Lung microvascular endothelial cell (primary cell): ENCODE data around the gene SLC38A3. TPM values are rescaled to one million over a fixed set of nuclear protein-coding genes. Genes with fewer than 3 reads are reported as not detected.

ENCODE experiments used
- DNase-seq, 2 donors: peaks; one replicate each; pipeline versions ENCODE4 v3.0.0 to v3.0.0-alpha.2; 2010; ENCODE audit warnings: low read depth in 2 of 2
- total RNA-seq: library from RNA; depleted of rRNA; stranded (reverse); fragments of >200 nt; gene quantifications from 2 replicates; pipeline ENCODE4 v1.2.1, GENCODE V29; 2014

SLC38A3 gene
- total RNA-seq, 1 donor from 2014 or later: not detected

DNA sequence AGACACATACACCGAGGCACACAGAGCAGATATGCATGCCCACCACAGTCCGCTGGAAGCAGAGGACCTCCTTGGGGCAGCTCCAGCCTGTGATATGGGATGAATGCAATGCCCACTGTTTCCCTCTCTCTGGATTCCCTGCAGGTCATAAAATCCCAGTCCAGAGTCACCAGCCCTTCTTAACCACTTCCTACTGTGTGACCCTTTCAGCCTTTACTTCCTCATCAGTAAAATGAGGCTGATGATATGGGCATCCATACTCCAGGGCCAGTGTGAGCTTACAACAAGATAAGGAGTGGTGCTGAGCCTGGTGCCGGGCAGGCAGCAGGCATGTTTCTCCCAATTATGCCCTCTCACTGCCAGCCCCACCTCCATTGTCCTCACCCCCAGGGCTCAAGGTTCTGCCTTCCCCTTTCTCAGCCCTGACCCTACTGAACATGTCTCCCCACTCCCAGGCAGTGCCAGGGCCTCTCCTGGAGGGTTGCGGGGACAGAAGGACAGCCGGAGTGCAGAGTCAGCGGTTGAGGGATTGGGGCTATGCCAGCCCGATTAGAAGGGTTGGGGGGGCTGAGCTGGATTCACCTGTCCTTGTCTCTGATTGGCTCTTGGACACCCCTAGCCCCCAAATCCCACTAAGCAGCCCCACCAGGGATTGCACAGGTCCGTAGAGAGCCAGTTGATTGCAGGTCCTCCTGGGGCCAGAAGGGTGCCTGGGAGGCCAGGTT lies 14.0 kb upstream of the SLC38A3 start, which contains the start of gene GNAT1:
GNAT1 (plus strand) TSS at position 675 of the 725 bp plus-strand sequence. CDS start 116 bp downstream, outside the sequence.
- DNase-seq: no peak

DNA sequence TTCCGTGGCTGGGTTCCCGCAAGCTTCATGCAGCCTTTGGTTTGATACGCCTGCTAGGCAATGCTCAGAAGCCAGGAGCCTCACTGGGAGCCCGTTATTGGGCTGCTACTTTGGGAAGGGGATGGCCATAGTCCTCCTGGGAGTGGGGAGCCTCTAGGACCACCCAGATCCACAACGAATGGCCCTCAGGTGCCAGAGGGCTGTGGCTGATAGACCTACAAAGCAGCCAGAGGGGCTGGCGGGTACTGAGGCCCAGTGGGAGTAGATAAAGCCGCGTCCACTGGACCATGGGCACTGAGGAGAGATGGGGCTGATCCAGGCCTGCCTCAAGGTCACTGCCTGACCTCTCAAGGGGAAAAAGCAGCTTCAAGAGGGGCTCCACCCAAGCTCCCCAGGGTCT lies 12.9 kb upstream of the SLC38A3 start:
- DNase-seq: no peak

- DNase-seq: peak; percentile 59 to 76
These were observed 12.4 kb upstream of the SLC38A3 start for GRCh38 chr3:50192689-50193141.

GRCh38 chr3:50193286-50193685 lies 11.8 kb upstream of the SLC38A3 start:
- DNase-seq: no peak

- DNase-seq: no peak
These were observed 11.3 kb upstream of the SLC38A3 start for GRCh38 chr3:50193746-50194127.

DNA sequence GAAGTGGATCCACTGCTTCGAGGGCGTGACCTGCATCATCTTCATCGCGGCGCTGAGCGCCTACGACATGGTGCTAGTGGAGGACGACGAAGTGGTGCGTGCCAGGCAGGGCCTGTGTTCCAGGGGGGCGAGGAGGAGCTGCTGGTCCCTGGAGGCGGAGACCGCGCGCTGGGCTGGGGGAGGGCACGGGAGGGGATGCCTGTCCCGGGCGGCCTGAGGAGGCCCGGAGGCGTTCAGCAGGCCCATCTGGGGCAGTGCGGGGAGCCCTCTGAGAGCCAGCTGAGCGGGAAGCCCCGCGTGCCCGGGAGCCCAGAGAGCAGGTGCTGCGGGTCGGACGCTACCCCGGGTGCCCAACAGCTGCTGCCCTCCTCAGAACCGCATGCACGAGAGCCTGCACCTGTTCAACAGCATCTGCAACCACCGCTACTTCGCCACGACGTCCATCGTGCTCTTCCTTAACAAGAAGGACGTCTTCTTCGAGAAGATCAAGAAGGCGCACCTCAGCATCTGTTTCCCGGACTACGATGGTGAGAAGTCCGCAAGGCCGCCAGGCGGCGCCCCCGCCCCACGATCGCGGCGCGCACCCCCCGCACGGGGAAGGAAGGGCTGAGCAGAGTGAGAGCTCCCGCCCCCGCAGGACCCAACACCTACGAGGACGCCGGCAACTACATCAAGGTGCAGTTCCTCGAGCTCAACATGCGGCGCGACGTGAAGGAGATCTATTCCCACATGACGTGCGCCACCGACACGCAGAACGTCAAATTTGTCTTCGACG lies 10.8 kb upstream of the SLC38A3 start:
- peak; percentile 71 to 72 for DNase-seq

DNA sequence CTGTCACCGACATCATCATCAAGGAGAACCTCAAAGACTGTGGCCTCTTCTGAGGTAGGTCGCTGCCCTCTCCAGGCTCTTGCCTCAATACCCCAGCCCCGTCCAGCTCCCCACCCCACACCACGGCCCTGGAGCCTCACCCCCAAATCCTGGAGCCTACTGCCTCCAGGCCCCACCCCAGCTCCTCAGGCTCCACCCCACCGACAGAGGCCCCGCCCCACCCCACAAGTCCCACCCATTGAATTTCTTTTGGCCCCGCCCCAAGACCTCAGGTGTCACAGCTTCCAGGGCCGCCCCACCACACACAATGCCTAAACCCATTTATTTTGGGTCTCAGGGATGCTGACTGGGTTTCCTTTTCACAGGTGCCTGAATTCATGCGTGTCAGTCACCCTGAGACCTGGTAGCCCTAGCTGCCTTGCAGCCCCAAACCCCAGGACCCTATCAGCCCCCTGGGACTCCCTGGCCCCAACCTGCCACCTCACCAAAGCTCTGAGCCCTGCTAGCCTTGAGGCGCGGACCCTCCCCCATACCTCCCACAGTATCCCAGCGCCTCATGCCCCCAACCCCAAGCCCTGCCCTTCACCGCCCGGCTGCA lies 10.1 kb upstream of the SLC38A3 start:
- peak in 1 of 2 donors; percentile 32 for DNase-seq

DNA sequence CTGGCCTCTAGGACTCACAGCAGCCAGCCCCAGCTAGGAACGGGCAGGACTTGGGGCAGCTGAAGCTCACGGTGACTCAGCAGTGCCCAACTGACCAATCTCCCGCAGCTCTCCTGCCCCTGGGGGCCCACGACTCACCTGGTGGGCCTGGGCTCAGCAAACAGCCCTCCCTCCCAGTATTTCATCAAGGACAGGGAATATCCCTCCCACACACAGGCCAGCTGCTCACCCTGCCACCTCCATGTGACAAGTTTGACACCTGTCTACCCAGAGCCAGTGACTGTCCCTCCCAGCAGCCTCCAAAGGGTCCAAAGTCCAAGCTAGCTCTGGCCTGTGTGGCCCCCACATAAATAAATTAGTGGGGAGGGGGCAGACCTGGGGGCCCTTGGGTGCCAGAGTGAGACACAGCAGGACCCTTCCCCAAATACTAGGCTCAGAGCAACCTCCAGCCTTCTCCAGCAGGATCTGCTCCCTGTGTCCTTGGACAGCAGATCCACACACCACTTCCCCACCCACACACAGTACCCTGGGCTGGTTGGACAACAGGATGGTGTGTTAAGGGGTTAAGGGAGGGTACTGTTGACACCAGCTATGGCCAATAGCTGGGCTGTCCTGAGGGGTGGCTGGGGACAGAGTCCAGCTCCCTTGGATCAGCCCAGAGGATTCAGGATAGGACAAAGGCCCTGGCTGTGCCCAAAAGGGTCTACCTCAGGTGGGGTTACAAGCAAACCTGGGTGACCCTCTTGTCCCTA lies 9.4 kb upstream of the SLC38A3 start:
- no peak for DNase-seq

GRCh38 chr3:50196253-50196801 lies 8.7 kb upstream of the SLC38A3 start:
- no peak for DNase-seq

DNA sequence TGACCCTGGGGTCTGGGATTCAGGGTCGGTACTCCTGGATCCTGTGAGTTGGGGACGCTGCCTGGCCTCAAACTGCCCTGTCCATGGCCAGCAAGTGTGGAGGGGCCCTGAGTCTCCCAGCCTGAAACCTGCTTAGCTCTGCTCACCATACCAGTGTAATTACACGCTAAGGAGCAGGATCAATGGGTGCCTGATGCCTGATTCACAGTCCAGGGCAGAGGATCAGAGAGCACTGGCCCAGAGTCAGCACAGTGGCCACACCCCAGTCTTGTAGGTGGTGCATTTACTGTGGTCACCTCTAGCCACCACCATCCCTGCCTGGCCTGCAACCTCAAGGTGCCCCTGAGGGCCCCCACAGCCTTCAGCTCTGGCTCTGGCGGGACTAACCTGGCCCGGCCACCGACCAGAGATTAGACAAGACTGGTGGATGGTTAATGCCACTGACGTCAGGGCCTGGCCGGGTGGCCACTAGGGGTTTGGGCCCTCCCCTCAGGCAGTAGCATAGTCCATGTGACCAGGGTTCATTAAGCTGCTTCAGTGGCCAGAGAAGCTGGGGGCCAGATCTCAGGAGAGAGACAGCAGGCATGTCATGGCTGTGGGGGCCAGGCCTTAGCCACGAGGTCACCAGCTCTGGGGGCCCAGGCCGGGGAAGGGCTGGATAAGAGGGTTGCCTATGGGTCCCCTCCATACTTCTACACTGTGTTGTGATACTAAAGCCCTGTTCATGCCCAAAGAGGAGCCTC lies 3.3 kb upstream of the SLC38A3 start:
- no peak for DNase-seq

DNA sequence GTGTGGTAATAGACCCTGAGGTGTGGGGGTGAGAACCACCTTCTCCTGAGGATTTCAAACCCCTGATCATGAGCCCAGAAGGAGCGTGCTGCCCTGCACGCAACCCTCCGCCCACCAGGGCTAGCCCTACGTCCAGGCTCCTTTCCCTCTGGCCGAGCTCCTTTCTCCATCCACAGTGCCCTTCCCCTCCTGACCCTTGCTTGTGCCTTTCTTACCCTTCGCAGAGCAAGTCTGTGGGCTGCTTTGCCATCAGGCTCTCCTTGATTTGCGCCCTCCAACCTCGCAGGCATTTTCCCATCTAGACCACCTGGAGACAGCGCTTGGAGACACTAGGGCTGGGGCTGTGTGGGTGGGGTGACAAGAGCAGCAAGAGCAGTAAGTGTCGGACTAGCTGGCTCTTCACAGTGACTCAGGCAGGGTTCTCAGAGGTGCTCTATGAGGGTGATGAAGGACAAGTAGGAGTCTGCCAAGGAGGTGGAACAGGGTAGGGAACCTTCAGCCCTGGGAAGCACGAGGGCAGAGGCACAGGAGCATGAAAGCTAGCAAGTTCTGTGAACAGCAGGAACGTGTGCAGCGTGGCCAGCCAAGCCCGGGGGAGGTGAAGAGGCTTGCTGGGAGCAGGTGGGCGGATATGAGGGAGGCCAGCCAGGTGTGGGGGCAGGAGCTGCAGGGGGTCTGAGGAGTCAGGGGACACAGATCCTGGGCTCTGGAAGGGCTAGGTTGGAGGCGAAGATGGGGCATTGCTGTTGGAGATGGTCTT lies 2.5 kb upstream of the SLC38A3 start:
- DNase-seq: no peak

DNA sequence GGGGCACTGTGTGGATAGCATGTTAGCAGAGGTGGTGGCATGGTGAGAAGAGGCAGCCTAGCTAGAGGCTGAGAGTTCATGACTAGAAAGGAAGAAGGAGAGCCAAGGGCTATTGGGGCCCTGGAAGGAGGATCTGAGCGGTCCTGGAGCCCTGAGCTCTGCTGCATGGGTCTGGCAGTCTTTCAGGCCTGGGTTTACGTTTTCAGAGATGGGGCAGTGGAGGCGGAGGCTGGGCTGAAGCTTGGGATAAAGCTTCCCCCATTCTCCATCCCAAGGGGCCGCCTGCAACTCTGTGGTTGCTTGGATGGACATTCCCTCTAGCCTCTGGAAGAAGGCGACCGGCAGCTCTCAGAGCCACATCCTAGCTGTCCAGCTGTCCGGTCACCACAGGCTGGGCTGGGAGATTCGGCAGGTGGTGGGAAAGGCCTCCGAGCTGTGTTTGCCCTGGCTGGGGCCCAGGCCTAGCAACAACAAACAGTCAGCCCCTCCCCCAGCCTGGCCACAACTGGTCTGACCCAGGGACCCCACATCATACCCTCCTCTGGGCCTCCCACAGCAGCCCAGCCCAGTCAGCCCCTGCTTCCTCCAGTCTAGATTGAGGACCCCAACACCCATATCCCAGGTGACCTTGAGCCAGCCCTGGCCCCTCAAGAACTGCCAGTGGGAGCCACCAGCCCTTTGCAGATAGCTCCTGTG lies 1.8 kb upstream of the SLC38A3 start:
- no peak for DNase-seq

DNA sequence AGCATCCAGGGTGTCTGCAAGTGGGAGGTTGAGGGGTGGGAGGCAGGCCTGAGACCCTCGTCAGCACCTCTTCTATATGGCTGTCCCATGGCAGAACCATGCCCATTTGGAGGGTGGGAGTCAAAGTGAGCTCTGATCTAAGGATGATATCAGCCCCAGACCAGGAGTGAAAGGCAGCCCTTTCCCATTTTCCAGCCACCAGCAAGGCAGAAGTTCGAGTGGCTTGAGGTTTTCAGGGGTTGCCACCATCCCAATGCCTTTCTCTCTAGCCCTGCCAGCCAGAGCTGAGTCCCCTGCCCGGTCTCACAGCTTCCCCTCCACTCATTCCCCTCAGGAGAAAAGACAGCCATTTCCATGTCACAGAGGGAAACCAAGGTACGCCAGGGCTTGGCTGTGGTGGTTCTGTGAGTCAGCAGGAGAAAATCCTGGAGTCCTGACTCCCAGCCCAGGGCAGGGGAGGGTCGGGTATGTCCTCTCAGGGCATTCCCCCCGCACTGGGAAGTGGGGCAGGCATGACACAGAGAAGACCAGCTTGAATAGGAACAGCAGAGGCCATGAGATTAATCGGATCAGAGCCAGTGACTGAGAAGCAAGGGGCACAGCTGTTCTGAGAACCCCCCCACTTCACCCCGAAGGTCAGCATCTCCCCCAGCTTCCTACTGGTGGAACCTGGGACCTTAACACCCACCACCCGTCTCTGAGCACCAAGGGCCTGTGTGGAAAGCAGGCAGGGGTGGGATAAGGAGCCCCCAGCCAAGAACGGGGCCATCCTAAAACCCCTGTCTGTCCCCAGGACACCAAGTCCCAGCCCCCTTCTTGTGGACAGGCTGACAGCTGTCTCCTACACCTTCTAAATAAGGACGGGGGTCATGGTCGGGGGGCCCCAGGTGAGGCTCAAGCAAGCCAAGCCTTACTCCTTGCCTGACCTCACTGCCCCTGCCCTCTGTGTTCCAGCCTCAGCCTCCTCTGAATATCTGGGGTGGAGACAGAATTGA lies 965 bp upstream of the SLC38A3 start:
- DNase-seq: no peak

DNA sequence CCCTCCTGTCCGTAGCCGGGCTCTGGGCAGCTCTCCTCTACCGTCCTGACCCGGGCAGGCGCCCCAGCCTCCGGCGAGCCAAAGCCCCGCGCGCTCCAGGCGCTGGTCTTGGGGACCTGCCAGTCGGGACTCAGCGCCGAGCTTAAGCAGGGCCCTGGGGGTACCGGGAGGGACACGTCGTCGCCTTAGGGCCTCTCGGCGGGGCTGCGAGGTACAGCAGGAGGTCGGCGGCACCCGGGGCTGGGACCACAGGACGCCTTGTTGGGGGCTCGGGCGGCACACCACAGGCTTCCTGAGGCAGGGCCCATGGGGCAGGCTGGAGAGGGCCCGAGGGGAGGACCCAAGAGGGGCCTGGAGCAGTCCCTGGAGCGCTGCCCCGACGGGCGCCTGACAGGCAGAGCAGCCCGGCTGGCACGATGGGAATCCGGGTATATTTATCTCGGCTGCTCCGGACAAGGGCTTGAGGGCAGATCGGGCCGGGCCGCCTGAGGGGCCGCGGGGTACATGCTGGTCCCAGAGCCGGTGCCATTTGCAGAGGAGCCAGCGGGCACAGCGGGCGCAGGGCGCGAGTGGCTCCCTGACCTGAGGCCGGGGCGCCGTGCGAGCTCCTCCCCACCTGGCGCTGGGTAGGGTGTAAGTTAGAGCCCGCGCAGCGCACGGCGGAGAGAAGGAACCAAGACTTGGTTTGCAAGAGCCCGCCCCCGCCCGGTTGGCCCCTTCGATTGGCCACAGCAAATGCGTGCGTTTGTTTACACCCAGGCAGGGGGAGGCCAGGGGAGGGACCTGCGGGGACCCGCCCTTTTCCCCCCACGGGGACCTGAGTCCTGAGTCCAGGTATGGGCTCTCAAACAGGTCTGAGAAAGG lies 574 bp downstream of the SLC38A3 start:
- peak in 1 of 2 donors; percentile 21 for DNase-seq

DNA sequence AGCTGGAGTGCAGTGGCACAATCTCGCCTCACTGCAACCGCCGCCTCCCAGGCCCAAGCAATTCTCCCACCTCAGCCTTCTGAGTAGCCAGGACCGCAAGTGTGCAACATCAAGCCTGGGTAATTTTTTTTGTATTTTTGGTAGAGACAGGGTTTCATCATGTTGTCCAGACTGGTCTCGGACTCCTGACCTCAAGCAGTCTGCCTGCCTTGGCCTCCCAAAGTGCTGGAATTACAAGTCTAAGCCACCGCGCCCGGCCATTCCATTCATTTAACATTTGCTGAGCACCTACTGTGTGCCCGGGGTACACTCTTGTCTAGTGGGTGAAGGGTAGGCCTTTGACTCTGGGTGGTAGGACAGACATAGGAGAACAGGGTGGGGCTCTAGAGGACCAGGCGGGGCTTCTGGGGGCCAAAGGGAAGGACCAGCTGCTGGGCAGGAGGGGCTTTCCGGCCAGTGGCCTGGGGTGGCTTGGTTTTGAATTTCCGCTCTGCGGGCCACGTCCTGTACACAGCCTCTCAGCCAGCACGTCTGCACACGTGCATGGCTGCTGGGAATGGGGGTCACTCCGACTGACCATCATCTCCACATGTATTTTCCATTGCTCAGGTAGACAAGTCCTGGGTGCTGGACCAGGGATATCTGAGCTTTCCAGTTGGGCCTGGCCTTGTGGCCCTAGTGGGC lies 2.4 kb downstream of the SLC38A3 start:
- no peak for DNase-seq

DNA sequence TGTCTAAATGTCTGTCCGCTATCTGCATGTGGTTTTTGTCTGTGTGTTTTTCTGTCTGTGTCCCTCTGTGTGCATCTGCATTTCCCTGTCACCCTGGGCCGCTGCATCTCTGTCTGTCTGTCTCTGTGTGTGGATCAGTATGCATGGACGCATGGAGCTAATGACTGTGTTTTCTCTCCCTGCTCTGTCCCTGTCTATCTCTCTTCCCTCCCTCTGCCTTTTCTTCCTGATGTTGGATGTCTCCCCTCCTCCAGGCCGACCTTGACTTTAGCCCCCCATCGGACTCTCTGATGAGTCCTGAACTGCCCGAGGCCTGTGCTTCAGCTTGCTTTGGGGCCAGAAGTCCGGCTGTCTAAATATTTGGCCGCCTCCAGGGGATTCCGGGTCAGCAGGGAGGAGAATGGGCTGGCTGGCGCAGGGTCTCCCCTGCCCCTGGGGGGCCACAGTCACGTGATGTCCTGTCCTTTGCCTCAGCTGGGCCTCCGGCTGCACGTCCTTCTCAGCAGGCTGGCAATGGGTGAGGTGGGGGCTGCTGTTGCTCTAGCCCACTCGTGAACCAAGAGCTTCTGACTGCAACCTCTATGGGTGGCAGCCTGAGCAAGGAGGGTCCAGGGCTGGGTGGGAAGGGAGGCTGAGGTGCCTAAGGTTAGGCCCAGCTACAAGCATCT lies 3.7 kb downstream of the SLC38A3 start:
- no peak for DNase-seq
